ENCODE results near the gene TMEM134. TPM values are rescaled to one million over a fixed set of nuclear protein-coding genes. Genes with fewer than 3 reads are reported as not detected.

Gene TMEM134
- total and polyA plus RNA-seq, 2 donors (not counting 3 experiments of a cell fraction or from before 2014, with no cell fraction given), result 33.4 to 207 TPM

GRCh38 chr11:67501854-67502253 is 32.8 kb upstream of the TMEM134 start:
- dilution Hi-C loops (cut with MboI; ENCODE audit: extremely low pct_ligation_motif_present, low sequenced_read_pairs), result no loop called here
- no peaks in the 10 kb centered on the region for H3K9me1 ChIP-seq (replicated peaks; ENCODE audit: control insufficient read depth, extremely low read depth, insufficient read depth, low read length)
- ChIA-PET POLR2A (no interaction called here), CTCF (no interaction called here)
- no peak overlapping the region for H3K27ac ChIP-seq (ENCODE audit: insufficient read depth, low read depth, low read length)
- no TSS peak for BruUV-seq (replicated peaks)
- peaks cover 0 to 4% of the 10 kb centered on the region in 2 experiments for H3K36me3 ChIP-seq (ENCODE audit: control insufficient read depth in 2 of 2, extremely low read depth in 1 of 2, insufficient read depth in 2 of 2, low read length in 2 of 2)
- peaks cover 5% of the 10 kb centered on the region for H3K79me2 ChIP-seq (ENCODE audit: control insufficient read depth, insufficient read depth, low read length)
- no peak overlapping the region for H3K4me3 ChIP-seq (replicated peaks in 1 of 3; ENCODE audit: insufficient read depth in 1 of 3, low read depth in 1 of 3, low read length in 3 of 3)
- TF ChIP-seq POLR2A (IDR thresholded peaks at IDR 0.05; ENCODE audit: low read depth, low read length), result no peak
- no peak for TF ChIP-seq MAX (IDR thresholded peaks at IDR 0.05; ENCODE audit: insufficient read depth, insufficient read length)
- no peak for TF ChIP-seq POLR2AphosphoS5 (IDR thresholded peaks at IDR 0.05; ENCODE audit: insufficient read depth, low read depth, low read length)
- no peak for TF ChIP-seq EZH2 (IDR thresholded peaks at IDR 0.05; ENCODE audit: borderline replicate concordance, low read depth, low read length, severe bottlenecking)
- TF ChIP-seq GATA2 (IDR thresholded peaks at IDR 0.05; ENCODE audit: insufficient read depth, insufficient read length, low read depth, low read length), result no peak
- TF ChIP-seq FOS (IDR thresholded peaks at IDR 0.05; ENCODE audit: borderline replicate concordance, insufficient read depth, low read length), result no peak
- TF ChIP-seq CTCF (IDR thresholded peaks at IDR 0.05; ENCODE audit: extremely low read depth in 1 of 2, insufficient read depth in 1 of 2, low read depth in 1 of 2, low read length in 2 of 2), result no peak
- no peak for TF ChIP-seq MYC (IDR thresholded peaks at IDR 0.05; ENCODE audit: low read depth, low read length)
- TF ChIP-seq JUN (IDR thresholded peaks at IDR 0.05; ENCODE audit: borderline replicate concordance, insufficient read depth, insufficient read length, low read depth), result no peak
- no peak overlapping the region for H3K9ac ChIP-seq (replicated peaks; ENCODE audit: extremely low read depth, insufficient read depth, low read length)
- H2AFZ ChIP-seq (ENCODE audit: low read depth, low read length), result no peak overlapping the region
- DNase-seq (ENCODE audit: low read depth, low spot score), result no peak
- H3K27me3 ChIP-seq (ENCODE audit: control insufficient read depth in 2 of 2, insufficient read depth in 2 of 2, low read length in 2 of 2), result no peaks in the 10 kb centered on the region
- peaks cover 23% of the 10 kb centered on the region for H3K4me1 ChIP-seq (ENCODE audit: control insufficient read depth, extremely low read depth, insufficient read depth, low read length)
- no peaks in the 10 kb centered on the region for H4K20me1 ChIP-seq (replicated peaks; ENCODE audit: control insufficient read depth, extremely low read depth, insufficient read depth, low read length)
- FAIRE-seq, result no peak
- H3K9me3 ChIP-seq (replicated peaks; ENCODE audit: control insufficient read depth, insufficient read depth, low read length), result no peaks in the 10 kb centered on the region
- intact Hi-C loops (cut with micrococcal nuclease), result loop anchor here (10.0 kb wide), 1 partner anchor 237 kb away; the partner anchor contains the start of gene GRK2
- no peak overlapping the region for H3K4me2 ChIP-seq (ENCODE audit: insufficient read depth, low read length)
